ENCODE results near the gene DIO2.

The DIO2 gene

GRCh38 chr14:80167793-80168448 is 43.4 kb downstream of the DIO2 start:
- no peak for DNase-seq (ENCODE audit: low read depth)

- no peak for DNase-seq (ENCODE audit: low read depth)
These were observed 46.1 kb downstream of the DIO2 start for GRCh38 chr14:80164991-80165721.

GRCh38 chr14:80152763-80153162 is 58.5 kb downstream of the DIO2 start:
- DNase-seq (ENCODE audit: low read depth), result no peak

GRCh38 chr14:80152166-80152565 is 59.1 kb downstream of the DIO2 start:
- no peak for DNase-seq (ENCODE audit: low read depth)

- DNase-seq (ENCODE audit: low read depth), result no peak
These were observed 61.0 kb downstream of the DIO2 start for GRCh38 chr14:80150301-80150700.

All from amniotic epithelial cell (primary cell).